C4-2B (cell line): ENCODE measurements around the gene TLE3.

Experiments used
- CTCF ChIP-seq: fragments of 450-650 bp; conservative IDR thresholded peaks from 2 replicates; pipeline ENCODE4 v1.5.1; 2017; ENCODE audit warnings: mild to moderate bottlenecking
- ZFX ChIP-seq: fragments of 450-650 bp; IDR thresholded peaks from 2 replicates; pipeline ENCODE4 v1.6.1; 2017

- TF ChIP-seq CTCF (no peak), ZFX (no peak)
Measured at GRCh38 chr15:70147178-70147760, 49.6 kb upstream of the TLE3 start.
